GM12891 (cell line): ENCODE measurements around the gene LHFPL2.

Source experiments
- POLR2A ChIP-seq: IDR thresholded peaks from 2 replicates; pipeline ENCODE4 v1.6.1; 2011; ENCODE audit warnings: low read depth, low read length, control low read depth
- POLR2AphosphoS5 ChIP-seq: IDR thresholded peaks from 2 replicates; pipeline ENCODE4 v1.6.1; 2011; ENCODE audit warnings: low read depth, low read length, control low read depth
- TAF1 ChIP-seq: IDR thresholded peaks from 2 replicates; pipeline ENCODE4 v1.6.1; 2011; ENCODE audit warnings: low read depth, low read length, control low read depth

DNA sequence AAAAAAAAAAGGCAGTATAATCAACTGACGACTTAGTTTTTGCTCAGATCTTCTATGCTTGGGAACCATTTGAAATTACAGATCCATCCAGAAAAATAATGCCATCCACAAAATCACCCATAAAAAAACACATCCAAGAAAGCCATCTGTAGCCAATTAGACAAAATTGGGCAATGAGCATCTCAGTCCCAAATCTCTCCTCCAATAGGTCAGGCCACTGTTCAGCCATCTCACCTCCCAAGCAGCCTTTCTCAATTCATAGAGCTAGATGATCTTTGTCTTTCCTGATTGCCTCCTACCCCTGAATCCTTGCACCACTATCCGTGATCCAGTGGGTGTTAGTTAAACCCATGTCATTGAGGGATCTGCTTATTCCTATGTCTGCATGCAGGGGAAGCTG lies 148.5 kb downstream of the LHFPL2 start:
- no peak for TF ChIP-seq POLR2A
- TF ChIP-seq TAF1 = no peak
- TF ChIP-seq POLR2AphosphoS5 = no peak
